ENCODE results near the gene CLDN16. TPM values are rescaled to one million over a fixed set of nuclear protein-coding genes. Genes with fewer than 3 reads are reported as not detected.

The CLDN16 gene, protein sequence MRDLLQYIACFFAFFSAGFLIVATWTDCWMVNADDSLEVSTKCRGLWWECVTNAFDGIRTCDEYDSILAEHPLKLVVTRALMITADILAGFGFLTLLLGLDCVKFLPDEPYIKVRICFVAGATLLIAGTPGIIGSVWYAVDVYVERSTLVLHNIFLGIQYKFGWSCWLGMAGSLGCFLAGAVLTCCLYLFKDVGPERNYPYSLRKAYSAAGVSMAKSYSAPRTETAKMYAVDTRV
- 0.80 TPM for polyA plus RNA-seq (2012; ENCODE audit: low read depth, missing spikeins)

DNA sequence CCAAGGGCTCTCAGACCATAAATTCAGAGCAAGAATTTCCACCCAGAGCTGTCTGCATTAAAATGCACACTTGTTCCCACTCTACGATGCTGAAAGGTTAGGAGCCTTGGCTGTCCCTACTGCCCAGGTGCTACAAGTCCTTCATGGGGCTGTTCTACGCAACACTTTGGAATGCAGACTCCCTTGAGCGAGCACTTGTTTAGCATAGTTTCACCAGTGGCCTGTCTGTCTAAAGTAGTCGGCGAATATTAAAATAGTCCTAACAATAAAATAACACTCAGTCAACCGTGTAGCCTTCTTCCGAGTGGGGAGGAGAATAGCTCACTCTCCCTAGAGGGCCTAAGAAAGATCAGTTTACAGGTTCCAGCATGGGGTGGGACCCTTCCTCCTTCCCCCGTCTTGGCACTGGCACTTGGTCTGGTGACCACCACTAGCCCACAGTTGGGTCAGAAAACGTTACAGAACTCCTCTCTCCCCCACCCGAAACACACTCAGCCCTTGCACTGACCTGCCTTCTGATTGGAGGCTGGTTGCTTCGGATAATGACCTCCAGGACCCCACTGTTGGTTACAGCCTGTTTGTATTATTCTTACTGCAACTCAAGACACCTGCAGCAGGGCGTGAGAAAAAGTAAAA is at the start of gene CLDN16:
Gene CLDN16 (plus strand): TSS at position 586 of the 636 bp plus-strand sequence. CDS start 167 bp downstream, outside the sequence.
- DNase-seq (ENCODE audit: insufficient read length, low spot score) (no peak), FAIRE-seq (no peak)

DNA sequence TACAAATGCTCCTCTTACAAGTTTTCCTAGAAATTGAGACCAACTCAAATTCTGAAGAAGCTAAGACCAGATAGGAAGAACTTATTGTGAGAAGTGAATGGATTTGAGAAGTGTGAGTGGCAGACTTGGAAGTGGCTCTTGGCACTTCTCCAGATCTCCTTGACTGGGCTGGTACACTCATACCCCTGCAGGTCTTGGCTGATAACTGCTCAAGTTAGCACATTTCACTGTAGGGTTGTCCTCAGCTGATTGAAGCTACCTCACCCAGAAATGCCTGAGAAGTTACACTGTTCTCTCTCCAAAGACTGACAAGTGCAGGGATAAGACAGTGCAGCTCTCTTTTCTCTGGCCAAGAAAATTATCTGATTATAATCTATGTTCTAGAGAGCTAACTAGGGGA is 49.2 kb upstream of the CLDN16 start:
- FAIRE-seq (no peak), DNase-seq (ENCODE audit: insufficient read length, low spot score) (no peak)
- TF ChIP-seq TAF1 (IDR thresholded peaks at IDR 0.05; ENCODE audit: low read depth, low read length) (no peak), POU2F2 (IDR thresholded peaks at IDR 0.05; ENCODE audit: low read depth, low read length) (no peak), SPI1 (IDR thresholded peaks at IDR 0.05; ENCODE audit: low read depth, low read length) (no peak), POLR2A (IDR thresholded peaks at IDR 0.05; ENCODE audit: low read depth, low read length) (no peak), POLR2AphosphoS5 (IDR thresholded peaks at IDR 0.05; ENCODE audit: low read depth, low read length) (no peak), PAX5 (IDR thresholded peaks at IDR 0.05; ENCODE audit: insufficient read depth, low read length, severe bottlenecking) (no peak)

More for the DNA sequence above, at the start of gene CLDN16:
- no peak for TF ChIP-seq POLR2AphosphoS5 (IDR thresholded peaks at IDR 0.05; ENCODE audit: low read depth, low read length)
- TF ChIP-seq SPI1 (IDR thresholded peaks at IDR 0.05; ENCODE audit: low read depth, low read length), result no peak
- TF ChIP-seq POU2F2 (IDR thresholded peaks at IDR 0.05; ENCODE audit: low read depth, low read length), result no peak
- TF ChIP-seq TAF1 (IDR thresholded peaks at IDR 0.05; ENCODE audit: low read depth, low read length), result no peak

DNA sequence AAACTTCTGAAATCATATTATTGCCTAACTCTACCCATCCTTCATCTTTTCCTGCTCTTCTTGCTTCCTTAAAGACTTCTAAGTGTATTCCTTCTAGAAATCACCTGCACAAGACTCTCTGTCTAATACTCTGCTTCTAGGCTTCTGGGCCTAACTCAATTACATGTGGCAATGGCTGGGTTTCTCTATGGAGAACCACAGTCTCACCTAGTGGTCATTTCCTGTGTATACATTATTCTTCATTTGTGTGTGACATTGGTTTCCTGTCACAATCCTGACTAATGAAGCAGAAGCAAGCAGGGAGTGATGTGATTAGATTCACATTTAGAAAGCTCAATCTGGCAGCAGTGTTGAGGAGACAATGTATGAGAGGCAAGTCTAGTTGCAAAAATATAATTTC is 48.8 kb upstream of the CLDN16 start:
- TF ChIP-seq PAX5 (IDR thresholded peaks at IDR 0.05; ENCODE audit: insufficient read depth, low read length, severe bottlenecking), result no peak
- no peak for TF ChIP-seq TAF1 (IDR thresholded peaks at IDR 0.05; ENCODE audit: low read depth, low read length)
- TF ChIP-seq POU2F2 (IDR thresholded peaks at IDR 0.05; ENCODE audit: low read depth, low read length), result no peak
- no peak for TF ChIP-seq SPI1 (IDR thresholded peaks at IDR 0.05; ENCODE audit: low read depth, low read length)
- no peak for TF ChIP-seq POLR2A (IDR thresholded peaks at IDR 0.05; ENCODE audit: low read depth, low read length)
- TF ChIP-seq POLR2AphosphoS5 (IDR thresholded peaks at IDR 0.05; ENCODE audit: low read depth, low read length), result no peak
- no peak for DNase-seq (ENCODE audit: insufficient read length, low spot score)
- FAIRE-seq, result no peak

DNA sequence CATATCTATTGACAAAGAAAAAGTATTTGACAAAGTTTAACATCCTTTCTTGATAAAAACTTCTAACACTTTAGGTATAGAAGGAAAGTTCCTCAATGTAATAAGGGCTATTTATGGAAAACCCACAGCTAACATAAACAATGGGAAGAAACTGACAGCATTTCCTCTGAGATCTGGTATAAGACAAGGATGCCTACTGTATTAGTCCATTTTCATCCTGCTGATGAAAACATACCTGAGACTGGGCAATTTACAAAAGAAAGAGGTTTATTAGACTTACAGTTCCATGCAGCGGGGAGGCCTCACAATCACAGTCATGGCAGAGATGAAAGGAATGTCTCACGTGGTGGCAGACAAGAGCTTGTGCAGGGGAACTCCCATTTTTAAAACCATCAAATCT is 47.9 kb upstream of the CLDN16 start:
- DNase-seq (ENCODE audit: insufficient read length, low spot score), result no peak
- no peak for TF ChIP-seq POLR2AphosphoS5 (IDR thresholded peaks at IDR 0.05; ENCODE audit: low read depth, low read length)
- TF ChIP-seq SPI1 (IDR thresholded peaks at IDR 0.05; ENCODE audit: low read depth, low read length), result no peak
- TF ChIP-seq POLR2A (IDR thresholded peaks at IDR 0.05; ENCODE audit: low read depth, low read length), result no peak
- no peak for TF ChIP-seq TAF1 (IDR thresholded peaks at IDR 0.05; ENCODE audit: low read depth, low read length)
- TF ChIP-seq POU2F2 (IDR thresholded peaks at IDR 0.05; ENCODE audit: low read depth, low read length), result no peak
- no peak for TF ChIP-seq PAX5 (IDR thresholded peaks at IDR 0.05; ENCODE audit: insufficient read depth, low read length, severe bottlenecking)
- FAIRE-seq, result no peak

DNA sequence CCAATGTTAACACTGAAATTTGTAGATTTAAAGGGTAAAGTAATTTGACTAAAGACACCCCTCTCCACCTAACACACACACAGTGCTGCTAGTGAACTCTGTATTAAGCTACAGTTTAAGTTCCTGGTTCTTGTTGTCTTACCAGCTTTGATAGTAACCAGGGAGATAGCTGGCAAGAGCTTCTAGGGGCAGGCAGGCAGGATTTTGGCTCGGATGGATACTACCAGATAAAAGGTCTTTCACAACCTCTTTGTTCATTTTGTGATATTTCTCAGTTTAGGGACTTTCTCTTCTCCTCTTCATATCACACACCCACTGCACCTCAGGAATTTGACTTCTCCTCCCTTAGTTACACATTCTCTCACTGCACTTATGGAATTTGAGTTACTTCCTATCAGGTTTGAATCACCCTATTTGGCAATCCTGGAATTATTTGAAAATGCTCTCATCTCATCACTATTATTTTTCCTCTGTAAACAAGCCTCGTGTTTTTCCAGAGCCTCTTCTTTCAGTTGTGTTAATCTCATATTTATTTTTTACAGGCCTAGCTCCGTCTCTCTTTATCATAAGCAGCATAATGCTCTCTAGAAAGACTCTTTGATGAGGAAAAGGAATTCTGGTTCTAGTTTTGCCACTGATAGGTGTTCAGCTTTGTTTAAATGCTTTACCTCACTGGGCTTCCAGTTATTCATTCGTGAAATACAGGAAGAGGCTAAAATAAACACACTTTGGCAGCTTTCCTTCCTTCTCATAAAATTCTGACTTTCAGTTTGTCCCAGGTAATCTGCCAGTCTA is 42.7 kb upstream of the CLDN16 start:
- DNase-seq (ENCODE audit: insufficient read length, low spot score) (no peak), FAIRE-seq (no peak)
- TF ChIP-seq TAF1 (IDR thresholded peaks at IDR 0.05; ENCODE audit: low read depth, low read length) (no peak), POU2F2 (IDR thresholded peaks at IDR 0.05; ENCODE audit: low read depth, low read length) (no peak), PAX5 (IDR thresholded peaks at IDR 0.05; ENCODE audit: insufficient read depth, low read length, severe bottlenecking) (no peak), POLR2AphosphoS5 (IDR thresholded peaks at IDR 0.05; ENCODE audit: low read depth, low read length) (no peak), SPI1 (IDR thresholded peaks at IDR 0.05; ENCODE audit: low read depth, low read length) (no peak), POLR2A (IDR thresholded peaks at IDR 0.05; ENCODE audit: low read depth, low read length) (no peak)

DNA sequence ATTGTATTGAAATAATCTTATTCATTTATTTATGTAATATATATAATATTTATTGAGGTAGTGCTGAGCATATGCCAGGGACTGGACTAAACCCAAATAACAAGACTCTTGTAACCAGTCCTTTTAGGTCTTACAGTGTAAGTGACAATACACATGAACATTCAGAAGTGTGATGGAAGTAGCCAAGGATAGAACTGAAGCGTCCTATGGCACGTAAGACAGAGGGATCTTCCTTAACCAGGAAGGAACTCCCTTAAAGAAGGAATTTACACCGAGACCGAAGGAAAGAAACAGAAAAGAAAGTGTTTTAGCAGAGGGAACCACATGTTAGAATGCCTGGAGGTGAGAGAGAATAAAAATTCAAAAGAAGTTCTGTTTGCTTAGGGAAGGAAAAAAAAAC is 42.1 kb upstream of the CLDN16 start:
- no peak for TF ChIP-seq POLR2A (IDR thresholded peaks at IDR 0.05; ENCODE audit: low read depth, low read length)
- no peak for TF ChIP-seq POU2F2 (IDR thresholded peaks at IDR 0.05; ENCODE audit: low read depth, low read length)
- TF ChIP-seq SPI1 (IDR thresholded peaks at IDR 0.05; ENCODE audit: low read depth, low read length), result no peak
- no peak for TF ChIP-seq TAF1 (IDR thresholded peaks at IDR 0.05; ENCODE audit: low read depth, low read length)
- TF ChIP-seq POLR2AphosphoS5 (IDR thresholded peaks at IDR 0.05; ENCODE audit: low read depth, low read length), result no peak
- TF ChIP-seq PAX5 (IDR thresholded peaks at IDR 0.05; ENCODE audit: insufficient read depth, low read length, severe bottlenecking), result no peak
- DNase-seq (ENCODE audit: insufficient read length, low spot score), result no peak
- FAIRE-seq, result no peak

DNA sequence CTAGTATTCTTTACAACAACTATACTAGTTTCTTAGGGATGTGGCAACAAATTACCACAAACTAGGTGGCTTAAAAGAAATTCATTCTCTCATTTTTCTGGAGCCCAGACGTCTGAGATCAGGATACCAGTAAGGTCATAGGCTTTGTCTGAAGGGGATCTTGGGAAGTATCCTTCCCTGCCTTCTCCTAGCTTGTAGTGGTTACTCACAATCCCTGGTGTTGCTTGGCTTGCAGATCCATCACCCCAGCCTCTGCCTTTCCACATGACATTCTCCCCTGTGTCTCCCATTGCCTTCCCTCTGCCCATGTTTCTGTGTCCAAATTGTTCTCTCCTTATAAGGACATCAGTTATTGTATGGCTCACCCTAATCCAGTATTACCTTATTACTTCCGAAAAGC is 41.4 kb upstream of the CLDN16 start:
- TF ChIP-seq POU2F2 (IDR thresholded peaks at IDR 0.05; ENCODE audit: low read depth, low read length) (no peak), POLR2AphosphoS5 (IDR thresholded peaks at IDR 0.05; ENCODE audit: low read depth, low read length) (no peak), TAF1 (IDR thresholded peaks at IDR 0.05; ENCODE audit: low read depth, low read length) (no peak), PAX5 (IDR thresholded peaks at IDR 0.05; ENCODE audit: insufficient read depth, low read length, severe bottlenecking) (no peak), POLR2A (IDR thresholded peaks at IDR 0.05; ENCODE audit: low read depth, low read length) (no peak), SPI1 (IDR thresholded peaks at IDR 0.05; ENCODE audit: low read depth, low read length) (no peak)
- no peak for FAIRE-seq
- no peak for DNase-seq (ENCODE audit: insufficient read length, low spot score)

DNA sequence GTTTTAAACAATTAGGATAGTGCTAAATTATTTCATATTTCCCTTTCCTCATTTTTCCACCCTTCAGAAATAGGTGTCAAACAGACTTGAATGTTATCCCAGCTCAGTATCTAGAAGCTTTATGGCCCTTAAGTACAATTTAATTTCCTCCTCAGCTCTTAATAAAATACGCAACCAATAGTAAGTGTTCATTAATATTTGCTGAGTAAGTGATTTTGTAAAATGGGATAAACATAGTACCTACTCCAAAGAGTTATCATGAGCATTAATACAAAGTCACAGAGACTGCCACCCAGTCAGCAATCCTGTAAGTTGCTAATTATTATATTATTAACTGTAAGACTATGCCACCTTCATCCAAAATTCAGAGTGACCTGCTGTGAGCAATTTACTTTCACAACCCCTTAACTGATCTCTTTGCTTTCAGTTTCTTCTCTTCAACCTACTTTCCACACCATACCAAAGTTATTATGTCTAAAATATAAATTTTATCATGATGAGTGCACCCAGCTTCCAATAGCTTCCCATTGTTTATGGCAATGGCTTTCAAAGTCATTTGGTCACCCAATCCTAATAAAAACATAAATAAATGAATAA is 35.0 kb upstream of the CLDN16 start:
- TF ChIP-seq SPI1 (IDR thresholded peaks at IDR 0.05; ENCODE audit: low read depth, low read length) (no peak), POU2F2 (IDR thresholded peaks at IDR 0.05; ENCODE audit: low read depth, low read length) (no peak), TAF1 (IDR thresholded peaks at IDR 0.05; ENCODE audit: low read depth, low read length) (no peak), POLR2AphosphoS5 (IDR thresholded peaks at IDR 0.05; ENCODE audit: low read depth, low read length) (no peak), PAX5 (IDR thresholded peaks at IDR 0.05; ENCODE audit: insufficient read depth, low read length, severe bottlenecking) (no peak), POLR2A (IDR thresholded peaks at IDR 0.05; ENCODE audit: low read depth, low read length) (no peak)
- no peak for DNase-seq (ENCODE audit: insufficient read length, low spot score)
- FAIRE-seq, result no peak

DNA sequence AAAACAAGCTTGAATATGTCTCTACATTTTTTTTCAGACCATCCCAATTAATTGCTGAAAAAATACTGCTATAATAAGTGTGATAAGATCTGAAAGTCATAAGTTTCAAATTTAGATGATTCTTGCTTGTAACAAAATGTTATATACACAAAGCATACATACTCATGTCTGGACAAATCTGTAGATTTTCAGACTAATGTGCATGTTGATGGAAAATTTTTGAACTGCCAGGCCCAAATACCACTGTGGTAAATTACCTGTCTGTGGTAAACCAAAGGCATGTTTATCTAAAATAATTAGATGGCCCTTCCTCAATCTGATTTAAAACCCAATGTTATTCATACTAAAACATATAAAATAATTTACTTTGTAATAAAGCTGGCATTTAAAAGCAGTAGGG is 31.7 kb upstream of the CLDN16 start:
- DNase-seq (ENCODE audit: insufficient read length, low spot score) (no peak), FAIRE-seq (no peak)
- TF ChIP-seq POU2F2 (IDR thresholded peaks at IDR 0.05; ENCODE audit: low read depth, low read length) (no peak), POLR2AphosphoS5 (IDR thresholded peaks at IDR 0.05; ENCODE audit: low read depth, low read length) (no peak), SPI1 (IDR thresholded peaks at IDR 0.05; ENCODE audit: low read depth, low read length) (no peak), PAX5 (IDR thresholded peaks at IDR 0.05; ENCODE audit: insufficient read depth, low read length, severe bottlenecking) (no peak), POLR2A (IDR thresholded peaks at IDR 0.05; ENCODE audit: low read depth, low read length) (no peak), TAF1 (IDR thresholded peaks at IDR 0.05; ENCODE audit: low read depth, low read length) (no peak)

Data from GM12891 (cell line).